Ammon's horn (tissue), 1 donor: ENCODE measurements around the gene SPRN.
"Not testable (repeated sequence)": the region's sequence is repeated elsewhere in the genome, so short reads cannot be mapped to it uniquely, and the experiment has no call there.

Source experiments
- DNase-seq: peaks from one replicate; pipeline ENCODE4 v3.0.0-alpha.2; 2016; ENCODE audit warnings: low spot score

SPRN gene, protein sequence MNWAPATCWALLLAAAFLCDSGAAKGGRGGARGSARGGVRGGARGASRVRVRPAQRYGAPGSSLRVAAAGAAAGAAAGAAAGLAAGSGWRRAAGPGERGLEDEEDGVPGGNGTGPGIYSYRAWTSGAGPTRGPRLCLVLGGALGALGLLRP

DNA sequence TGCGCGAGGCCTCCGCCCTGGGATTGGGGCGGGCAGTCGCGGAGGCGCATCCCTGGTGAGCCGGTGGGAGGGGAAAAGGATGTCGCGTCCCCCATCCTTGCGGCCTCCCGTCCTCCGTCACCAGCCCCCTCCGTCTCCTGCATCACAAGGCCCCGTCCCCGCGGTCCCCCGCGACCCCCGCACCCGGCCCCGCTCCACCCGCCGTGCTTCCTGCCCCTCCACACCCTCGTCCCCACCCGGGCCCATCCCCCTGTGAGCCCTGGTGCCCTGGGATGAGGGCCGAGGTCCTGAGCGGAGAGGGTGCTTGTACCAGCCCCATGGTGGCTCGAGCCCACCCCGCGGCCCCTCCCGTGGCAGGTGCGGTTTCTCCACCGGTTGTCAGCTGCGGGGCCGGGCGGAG is at the start of gene SPRN:
SPRN (minus strand) TSS at position 25 of the 400 bp plus-strand sequence. CDS start 944 bp downstream, outside the sequence.
- DNase-seq, result not testable (repeated sequence)

DNA sequence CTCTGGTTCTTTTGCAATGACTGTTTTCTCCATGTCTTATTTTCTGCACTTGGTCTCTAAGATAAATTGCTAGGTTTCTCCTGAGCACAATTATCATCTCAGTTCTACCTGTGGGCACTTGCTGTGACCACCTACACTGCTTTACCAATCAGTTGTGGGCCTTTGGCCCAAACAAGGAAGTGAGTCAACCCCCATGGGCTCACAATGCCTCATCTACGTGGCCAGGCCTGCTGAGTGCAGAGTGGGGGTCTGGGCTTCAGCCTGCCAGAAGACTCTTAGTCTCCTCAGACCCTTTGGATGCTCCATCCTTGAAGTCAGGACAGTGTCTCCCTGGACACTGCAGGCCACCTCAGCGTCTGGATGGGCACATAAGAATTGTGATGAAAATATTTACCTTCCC is 49.6 kb upstream of the SPRN start:
- DNase-seq, result no peak

DNA sequence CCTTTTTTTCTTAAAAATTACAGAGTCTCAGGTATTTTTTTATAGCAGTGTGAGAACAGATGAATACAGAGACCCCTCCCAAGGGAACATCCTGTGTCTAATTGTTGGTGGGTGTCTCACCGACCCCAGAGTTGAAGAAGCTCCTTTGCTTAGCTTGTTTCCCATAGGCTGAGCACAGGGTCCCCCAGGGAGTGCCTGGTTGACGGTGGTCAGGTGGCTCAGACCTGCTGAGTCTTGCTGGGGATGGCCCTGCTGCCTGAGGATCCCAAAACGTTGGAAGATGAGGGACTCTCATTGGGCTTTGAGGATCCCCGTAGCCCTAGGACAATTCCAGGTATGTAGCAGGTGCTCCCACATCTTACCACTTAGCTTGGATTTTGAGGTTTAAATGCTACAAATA is 48.8 kb upstream of the SPRN start:
- no peak for DNase-seq

DNA sequence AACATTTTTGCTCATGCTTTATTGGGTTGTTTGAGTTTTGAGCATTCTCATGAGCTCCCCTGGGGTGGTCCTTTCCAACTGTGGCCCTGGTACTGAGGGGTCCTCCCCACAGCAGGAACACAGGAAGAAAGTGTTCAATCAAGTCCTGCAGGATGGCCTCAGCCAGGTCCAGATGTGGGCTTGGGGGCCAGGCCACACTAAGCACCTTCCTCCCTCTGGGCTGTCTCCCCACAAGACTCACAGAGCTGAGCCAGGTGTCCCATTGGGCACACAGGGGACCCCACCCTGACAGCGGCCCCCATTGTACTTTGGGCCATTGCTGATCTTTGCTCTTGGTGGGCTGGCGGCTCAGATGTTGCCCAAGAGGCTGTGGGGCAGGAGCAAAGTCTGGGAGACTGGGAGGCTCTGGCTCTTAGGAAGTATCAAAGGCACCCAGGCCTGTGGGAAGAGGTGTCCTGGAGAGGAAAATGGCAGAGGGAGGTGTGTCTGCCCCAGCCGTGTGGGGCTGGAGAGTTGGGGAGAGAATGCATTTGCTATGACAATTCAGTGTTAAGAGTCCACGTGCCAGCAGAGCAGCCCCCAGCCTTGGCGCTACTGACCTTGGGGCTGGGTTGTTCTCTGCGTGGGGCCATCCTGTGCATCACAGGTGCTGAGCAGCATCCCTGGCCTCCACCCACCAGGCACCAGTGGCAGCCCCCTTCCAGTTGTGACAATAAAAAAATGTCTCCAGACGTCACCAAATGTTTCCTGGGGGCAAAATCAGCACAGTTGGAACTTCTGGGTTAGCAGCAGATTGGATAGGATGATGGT is 47.1 kb upstream of the SPRN start:
- no peak for DNase-seq

DNA sequence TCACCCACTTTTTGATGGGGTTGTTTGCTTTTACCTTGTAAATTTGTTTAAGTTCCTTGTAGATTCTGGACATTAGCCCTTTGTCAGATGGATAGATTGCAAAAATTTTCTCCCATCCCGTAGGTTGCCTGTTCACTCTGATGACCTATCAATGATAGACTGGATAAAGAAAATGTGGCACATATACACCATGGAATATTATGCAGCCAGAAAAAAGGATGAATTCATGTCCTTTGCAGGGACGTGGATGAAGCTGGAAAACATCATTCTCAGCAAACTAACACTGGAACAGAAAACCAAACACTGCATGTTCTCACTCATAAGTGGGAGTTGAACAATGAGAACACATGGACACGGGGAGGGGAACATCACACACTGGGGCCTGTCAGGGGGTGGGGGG is 44.8 kb upstream of the SPRN start:
- not testable (repeated sequence) for DNase-seq

DNA sequence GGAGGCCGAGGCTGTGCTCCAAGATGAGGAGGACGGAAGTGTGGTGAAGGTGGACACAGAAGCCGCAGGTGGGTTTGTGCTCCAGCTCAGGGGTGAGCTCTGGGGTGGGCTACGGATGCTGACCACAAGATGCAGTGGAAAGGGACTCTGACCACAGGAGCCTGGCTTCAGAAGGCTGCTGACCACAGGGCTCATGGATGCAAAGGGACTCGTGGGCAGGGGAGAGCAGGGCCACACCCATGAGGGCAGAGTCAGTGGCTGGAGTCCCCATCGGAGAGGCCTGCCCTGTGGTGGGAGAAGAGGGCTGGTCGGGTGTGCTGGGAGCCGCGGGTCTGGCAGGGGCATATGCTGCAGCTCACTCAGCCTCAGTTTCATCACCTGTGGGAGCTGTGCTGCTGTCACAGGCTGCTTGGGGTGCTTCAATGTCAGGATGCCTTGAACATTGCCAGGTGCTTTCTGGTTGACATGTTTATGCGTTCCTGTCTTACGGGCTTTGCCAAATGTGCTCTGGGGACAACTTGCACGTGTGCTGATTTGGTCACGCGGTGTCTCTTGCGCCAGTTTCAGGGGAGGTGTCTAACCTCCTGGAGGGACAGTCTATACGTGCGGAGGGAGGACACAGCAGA is 43.0 kb upstream of the SPRN start:
- DNase-seq, result no peak

DNA sequence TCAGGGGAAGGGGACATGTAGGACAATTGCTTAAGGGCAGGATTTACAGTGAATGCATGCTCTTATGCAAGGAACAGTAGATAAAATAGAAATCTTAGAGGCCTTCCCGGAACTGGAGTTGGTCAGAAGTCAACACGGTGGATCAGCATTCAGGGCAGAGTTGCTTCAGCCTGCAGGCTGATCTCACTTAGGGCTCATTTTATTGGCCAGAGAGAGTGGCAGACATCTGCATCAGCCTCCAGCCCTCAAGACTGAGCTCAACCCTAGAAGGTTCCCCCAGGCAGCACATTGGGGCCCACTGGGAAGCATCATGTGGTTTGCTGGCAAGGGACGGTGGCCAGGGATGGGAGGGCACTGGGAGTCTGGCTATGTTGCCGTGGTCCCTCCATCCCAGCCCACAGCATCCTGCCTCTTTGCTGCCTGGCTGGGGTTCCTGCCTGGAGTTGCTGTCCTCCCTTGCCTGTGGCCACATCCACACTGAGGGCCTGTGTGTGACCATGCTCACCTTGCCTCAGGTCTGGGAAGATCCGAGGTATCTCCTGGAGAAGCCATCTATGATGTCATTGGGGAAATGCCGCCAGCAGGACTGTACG is 42.4 kb upstream of the SPRN start:
- DNase-seq, result no peak

DNA sequence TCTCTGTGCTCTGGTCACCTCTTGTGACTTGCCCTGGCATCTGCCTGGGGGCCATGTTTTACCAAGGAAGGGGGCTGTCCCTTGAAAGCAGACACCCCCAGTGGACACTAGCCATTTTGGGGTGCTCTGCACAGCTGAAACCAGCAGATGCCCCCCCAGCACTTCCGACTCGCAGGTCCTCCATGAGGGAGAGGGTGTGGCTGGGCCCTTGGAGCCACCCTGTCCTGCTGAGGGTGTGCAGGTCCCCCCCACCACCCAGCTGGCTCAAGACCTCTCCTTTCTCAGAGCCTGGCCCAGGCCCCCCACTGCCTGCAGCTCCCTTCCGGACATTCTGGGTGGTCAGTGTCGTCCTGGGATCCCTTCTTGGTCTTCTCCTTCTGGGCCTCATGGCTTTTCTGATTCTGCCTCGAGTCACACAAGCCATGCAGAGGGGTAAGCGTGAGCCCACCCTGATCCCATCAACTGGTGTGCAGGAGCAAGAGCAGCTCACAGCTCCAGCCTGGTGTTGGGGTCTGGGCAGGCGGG is 41.6 kb upstream of the SPRN start:
- no peak for DNase-seq

DNA sequence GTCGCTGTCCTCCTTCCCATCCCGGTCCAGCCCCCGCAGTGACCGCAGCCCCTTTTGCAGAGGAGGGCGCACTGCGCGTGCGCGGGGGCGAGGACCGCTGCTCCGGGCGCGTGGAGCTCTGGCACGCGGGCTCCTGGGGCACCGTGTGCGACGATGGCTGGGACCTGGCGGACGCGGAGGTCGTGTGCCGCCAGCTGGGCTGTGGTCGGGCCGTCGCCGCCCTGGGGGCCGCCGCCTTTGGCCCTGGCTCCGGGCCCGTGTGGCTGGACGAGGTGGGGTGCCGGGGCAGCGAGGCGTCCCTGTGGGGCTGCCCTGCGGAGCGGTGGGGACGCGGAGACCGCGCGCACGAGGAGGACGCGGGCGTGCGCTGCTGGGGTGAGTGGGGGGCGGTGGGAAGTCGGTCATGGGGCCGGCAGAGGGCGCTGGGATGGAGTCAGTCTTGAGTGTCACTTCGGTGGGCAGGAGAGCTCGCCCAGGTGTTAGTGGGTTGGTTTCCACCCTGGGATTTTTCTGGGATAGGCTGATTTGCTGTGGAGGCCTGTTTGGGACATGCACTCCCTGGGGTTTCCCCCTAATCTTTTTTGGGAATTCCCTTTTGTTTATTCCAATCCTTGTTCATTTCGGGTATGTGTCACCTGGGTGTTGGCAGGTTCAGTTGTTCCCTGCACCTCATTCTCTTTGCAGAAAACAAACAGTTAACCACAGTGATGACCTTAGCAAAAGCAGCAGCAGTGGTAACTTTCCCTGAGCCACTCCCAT is 40.9 kb upstream of the SPRN start:
- DNase-seq, result no peak

DNA sequence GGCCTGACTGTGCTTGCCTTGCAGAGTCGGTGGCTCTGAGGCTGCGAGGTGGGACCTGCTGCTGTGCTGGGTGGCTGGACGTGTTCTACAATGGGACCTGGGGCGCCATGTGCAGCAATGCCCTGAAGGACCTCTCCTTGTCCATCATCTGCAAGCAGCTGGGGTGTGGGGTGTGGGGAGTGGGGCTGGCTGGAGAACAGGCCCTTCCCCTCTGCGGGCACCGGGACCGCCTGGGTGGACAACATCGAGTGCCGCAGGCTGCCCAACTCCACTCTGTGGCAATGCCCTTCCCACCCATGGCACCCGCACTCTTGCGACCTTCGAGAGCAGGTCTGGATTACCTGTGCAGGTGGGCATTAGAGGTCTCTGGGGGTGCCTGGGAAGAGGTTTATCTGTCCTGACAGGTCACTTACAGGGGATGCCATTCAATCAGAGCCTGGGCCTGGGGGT is 40.2 kb upstream of the SPRN start:
- DNase-seq, result no peak

DNA sequence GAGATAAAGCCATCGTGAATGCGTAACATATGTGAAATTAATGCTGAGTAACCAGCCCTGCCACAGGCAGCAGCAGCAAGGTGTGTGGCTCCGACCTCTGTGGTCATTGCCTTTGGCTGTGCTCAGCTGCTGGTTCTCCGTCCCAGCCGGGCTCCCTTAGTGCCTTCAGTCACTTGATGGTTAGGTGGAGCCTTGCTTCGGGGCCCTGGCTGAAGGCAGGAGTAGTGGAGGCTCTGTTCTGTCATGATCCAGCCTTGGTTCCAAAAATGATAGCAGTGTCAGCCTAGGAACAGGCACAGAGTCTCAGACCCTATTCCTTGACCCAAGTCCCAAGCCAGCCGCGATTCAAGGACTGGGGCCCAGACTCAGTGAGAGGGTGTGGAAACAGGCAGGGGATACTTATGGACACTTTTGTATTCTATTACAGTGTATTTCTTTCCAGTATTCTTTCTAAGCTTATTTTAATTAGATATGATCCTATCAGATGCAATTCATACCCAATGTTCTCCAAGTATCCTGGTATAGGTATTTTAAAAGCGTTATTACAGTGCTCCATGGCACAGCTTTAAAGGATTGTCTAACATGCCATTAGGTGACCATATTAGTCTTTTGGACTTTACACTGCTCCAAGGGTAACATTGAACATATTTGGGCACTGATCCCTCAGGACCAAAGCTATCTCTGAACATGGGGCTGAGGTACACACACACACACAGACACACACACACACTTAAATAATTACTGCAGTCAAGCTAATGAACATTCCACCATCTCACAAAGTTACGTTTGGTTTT is 38.3 kb upstream of the SPRN start:
- DNase-seq, result no peak

DNA sequence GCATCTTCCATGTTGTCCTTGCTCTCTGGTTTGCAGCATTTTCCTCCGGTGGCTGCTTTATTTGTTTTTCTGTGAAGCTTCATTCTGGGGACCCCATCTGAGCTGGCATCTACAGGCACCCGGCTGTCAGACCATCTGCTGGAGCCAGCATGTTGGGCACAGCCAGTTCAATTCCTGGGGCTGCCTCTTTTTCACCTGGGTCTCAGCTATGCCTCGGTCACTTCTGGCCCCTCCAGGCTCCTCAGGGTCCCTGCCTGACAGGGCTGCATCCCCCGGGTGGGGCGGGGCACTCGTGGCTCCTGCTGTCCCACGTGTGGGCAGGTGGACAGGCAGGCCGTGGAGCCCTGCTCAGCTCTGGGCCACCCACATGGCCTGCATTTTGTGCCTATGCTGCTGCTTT is 37.4 kb upstream of the SPRN start:
- no peak for DNase-seq

DNA sequence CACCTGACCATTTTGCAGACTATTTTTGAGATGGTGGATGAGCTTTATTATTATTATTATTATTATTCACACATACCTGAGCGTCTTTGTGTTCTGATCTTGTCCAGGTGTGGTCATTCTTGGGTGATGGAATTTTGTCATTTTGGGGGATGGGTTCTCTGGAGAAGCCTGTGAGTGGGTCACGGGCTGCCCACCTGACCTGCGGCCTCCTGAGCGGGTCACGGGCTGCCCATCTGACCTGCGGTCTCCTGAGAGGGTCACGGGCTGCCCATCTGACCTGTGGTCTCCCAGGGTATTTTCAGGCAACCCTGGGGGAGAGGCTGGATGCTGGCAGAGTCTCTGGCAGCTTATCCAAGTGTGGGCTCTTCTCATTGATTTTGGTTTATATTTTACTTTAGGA is 36.6 kb upstream of the SPRN start:
- DNase-seq, result no peak

DNA sequence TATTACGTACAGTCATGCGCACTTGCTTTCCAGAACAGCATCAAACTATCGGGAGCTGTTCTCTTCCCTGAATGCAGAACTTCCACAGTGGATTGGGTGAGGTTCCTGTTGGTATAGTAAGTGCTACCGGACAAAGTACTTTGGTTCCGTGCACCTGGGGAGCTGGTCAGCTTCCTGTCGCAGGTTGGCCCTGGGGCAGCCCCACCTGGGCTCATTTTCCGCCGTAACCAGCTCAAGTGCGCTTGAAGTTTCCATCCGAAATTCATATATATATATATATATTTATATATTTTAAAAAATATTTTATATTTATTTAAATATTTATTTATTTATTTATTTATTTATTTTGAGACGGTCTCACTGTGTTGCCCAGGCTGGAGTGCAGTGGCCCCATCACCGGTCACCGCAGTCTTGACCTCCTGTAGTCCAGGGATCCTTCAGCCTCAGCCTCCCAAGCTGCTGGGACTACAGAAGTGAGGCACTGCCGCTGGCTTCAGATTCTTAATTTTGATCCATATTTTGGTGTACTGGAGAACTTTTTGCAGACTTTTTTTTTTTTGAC is 35.9 kb upstream of the SPRN start:
- no peak for DNase-seq

DNA sequence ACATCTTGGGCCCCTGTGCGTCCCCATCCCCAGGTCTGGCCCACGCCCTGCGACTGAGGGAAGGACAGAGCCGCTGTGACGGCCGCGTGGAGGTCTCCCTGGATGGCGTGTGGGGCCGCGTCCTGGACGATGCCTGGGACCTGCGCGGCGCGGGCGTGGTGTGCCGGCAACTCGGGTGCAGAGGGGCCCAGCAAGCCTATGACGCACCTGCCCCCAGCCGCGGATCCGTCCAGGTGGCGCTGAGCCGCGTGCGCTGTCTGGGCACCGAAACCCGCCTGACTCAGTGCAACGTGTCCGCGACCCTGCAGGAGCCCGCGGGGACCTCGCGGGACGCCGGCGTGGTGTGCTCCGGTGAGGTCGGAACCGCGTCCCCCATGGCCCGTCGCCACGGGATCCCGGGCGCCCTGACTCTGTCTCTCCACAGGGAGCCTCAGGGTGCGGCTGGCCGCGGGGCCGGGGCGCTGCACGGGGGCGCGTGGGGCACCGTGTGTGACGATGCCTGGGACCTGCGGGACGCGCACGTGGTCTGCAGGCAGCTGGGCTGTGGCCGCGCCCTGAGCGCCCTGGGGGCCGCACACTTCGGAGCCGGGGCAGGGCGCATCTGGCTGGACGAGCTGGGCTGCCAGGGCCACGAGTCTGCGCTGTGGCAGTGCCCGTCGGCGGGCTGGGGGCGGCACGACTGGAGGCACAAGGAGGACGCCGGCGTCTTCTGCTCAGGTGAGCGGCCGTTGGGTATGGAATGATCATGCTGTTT is 35.2 kb upstream of the SPRN start:
- no peak for DNase-seq

DNA sequence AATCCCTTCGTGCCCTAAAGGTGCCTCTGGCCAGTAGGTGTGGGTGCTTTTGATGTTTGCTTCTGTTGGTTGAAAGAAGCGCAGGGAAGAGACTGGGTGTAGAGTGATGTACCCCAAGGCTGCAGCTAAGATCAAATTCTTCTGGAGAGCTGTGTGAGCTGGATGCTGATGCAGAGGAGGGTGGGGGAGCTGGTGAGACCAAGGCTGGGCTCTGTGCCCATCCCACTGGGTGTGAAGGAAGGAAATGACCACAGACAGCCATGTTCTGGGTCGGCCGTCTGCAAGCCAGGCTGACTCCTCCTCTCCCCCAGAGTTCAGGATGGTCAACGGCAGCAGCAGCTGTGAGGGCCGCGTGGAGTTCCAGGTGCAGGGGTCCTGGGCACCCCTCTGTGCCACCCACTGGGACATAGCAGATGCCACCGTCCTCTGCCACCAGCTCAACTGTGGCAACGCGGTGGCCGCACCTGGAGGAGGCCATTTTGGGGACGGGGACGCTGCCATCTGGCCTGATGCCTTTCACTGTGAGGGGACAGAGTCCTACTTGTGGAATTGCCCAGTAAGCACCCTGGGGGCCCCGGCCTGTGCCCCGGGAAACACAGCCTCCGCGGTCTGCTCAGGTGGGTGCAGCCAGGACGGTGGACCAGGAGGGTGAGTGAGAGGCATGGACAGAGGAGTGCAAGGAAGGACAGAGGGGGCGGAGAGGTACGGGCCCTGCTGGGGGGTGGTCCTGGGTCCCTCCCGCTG is 34.5 kb upstream of the SPRN start:
- DNase-seq, result no peak

DNA sequence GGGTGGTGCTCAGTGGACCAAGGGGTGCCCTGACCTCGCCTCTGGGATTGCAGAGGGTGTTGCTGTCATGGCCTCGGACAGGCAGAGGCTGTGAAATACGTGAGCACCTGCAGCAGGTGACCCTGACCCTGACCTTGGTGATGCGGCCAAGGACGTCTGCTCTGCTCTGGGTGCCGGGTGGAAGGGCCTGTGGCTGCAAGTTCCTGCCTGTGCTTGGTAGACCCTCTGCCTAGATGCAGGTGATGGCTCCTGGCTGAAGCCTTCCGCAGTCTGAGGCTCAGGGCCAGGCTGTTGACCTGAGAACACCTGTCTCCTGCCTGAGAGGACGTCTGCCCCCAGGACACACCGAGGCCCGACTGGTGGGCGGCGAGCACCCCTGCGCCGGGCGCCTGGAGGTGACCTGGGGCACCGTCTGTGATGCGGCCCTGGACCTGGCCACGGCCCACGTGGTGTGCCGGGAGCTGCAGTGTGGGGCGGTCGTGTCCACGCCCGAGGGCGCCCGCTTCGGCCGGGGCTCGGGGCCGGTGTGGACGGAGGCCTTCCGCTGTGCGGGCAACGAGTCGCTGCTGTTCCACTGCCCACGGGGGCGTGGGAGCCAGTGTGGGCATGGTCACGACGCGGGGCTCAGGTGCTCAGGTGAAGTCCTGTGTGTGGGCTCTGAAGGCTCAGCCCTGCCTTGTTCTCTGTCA is 33.7 kb upstream of the SPRN start:
- DNase-seq, result no peak

DNA sequence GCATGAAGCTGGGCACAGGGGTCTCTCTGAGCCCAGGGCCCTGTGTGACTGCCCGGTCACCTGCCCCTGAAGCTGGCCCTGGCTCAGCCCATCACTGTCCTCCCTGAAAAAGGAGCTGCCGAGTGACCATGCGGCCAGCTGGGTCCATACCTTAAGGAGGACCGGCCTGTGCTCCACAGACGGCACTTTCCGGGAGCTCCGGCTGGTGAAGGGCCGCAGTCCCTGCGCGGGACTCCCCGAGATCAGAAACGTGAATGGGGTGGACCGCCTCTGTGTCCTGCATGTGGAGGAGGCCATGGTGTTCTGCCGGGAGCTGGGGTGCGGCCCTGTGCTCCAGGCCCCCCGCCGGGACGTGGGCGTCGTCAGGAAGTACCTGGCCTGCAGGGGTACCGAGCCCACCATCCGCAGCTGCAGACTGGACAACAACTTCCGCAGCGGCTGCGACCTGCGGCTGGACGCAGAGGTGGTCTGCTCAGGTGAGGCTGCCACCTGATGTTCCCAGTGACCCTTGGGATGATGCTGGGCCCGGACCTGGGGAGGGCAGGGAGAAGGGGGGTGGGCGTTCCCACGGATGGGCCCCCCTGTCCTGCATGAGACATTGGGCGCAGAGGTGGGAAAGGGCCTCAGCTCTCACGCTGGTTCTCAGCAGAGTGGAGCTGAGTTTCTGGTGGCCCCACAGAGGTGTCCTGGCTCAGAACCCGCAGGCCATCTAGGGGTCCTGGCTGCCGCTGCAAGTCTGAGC is 32.8 kb upstream of the SPRN start:
- no peak for DNase-seq
